Mucosa of descending colon (tissue), 3 donors: ENCODE measurements around the gene UNC13B. TPM values are rescaled to one million over a fixed set of nuclear protein-coding genes. Genes with fewer than 3 reads are reported as not detected.

ENCODE experiments used
- ATAC-seq: fragments of 200-7000 bp; cut with Tn5 transposase; one replicate; pipeline ENCODE4 v1.9.1; 2020; ENCODE audit warnings: mild to moderate bottlenecking, moderate library complexity
- DNase-seq, 3 donors: peaks; one replicate each; pipeline ENCODE4 v3.0.0-alpha.2; 2020
- H3K36me3 ChIP-seq: fragments of 200-600 bp; one replicate; pipeline ENCODE4 v1.8.0; 2021; ENCODE audit warnings: low read depth, mild to moderate bottlenecking
- H3K4me1 ChIP-seq: fragments of 200-600 bp; one replicate; pipeline ENCODE4 v1.8.0; 2021; ENCODE audit warnings: low read depth, mild to moderate bottlenecking
- H3K4me3 ChIP-seq: fragments of 200-600 bp; one replicate; pipeline ENCODE4 v1.8.0; 2021; ENCODE audit warnings: mild to moderate bottlenecking
- H3K9me3 ChIP-seq: fragments of 200-600 bp; one replicate; pipeline ENCODE4 v1.8.0; 2021; ENCODE audit warnings: mild to moderate bottlenecking
- CTCF ChIP-seq: fragments of 200-600 bp; IDR thresholded peaks from one replicate; pipeline ENCODE4 v1.8.0; 2022; ENCODE audit warnings: antibody characterized with exemption, mild to moderate bottlenecking
- intact Hi-C, 2 donors: fragments of 100-400 bp; cut with DNase I in 1 of 2; cut with micrococcal nuclease in 1 of 2; formaldehyde crosslinking; loops; one replicate each; pipeline versions ENCODE4 v1.11.0 to v1.11.1; 2022; cut with DNase I, micrococcal nuclease
- total RNA-seq, 3 donors: library from RNA; stranded (reverse); fragmentation: NEBNext Ultra II Directional in 2 of 3; extraction: Animal tissue kit (Norgen Biotek cat#: 25700) in 2 of 3; gene quantifications; one replicate each; pipeline versions ENCODE4 v1.2.1 to v1.2.4, GENCODE V29; 2021 to 2023
- donor health status: DM: no; HTN: no; CAD: no; lungs with moderate emphysema.
- donor health status: DM: no; HTN: no; CAD: no.
- donor health status: DM: no; HTN: yes; CAD: no.

The UNC13B gene
- total RNA-seq, 3 donors from 2014 or later, result 42.9 to 68.2 (median 50.9) TPM

- intact Hi-C loops, result no loop called here
- ATAC-seq (no peak), DNase-seq (no peak)
- no peak overlapping the region for H3K4me3 ChIP-seq
- H3K9me3 ChIP-seq, result no peaks in the 10 kb centered on the region
- H3K36me3 ChIP-seq, result no peaks in the 10 kb centered on the region
- no peaks in the 10 kb centered on the region for H3K4me1 ChIP-seq
- no peak for TF ChIP-seq CTCF
Observed at GRCh38 chr9:35348109-35348508, 186.3 kb downstream of the UNC13B start.

- intact Hi-C loops, result no loop called here
- Histone ChIP-seq H3K4me3 (no peak overlapping the region), H3K36me3 (no peaks in the 10 kb centered on the region), H3K9me3 (no peaks in the 10 kb centered on the region), H3K4me1 (no peaks in the 10 kb centered on the region)
- TF ChIP-seq CTCF, result no peak
- DNase-seq (no peak), ATAC-seq (no peak)
Observed at GRCh38 chr9:35349287-35349990, 187.6 kb downstream of the UNC13B start.

GRCh38 chr9:35350212-35350611 is 188.4 kb downstream of the UNC13B start:
- no peak for TF ChIP-seq CTCF
- intact Hi-C loops, result no loop called here
- Histone ChIP-seq H3K36me3 (no peaks in the 10 kb centered on the region), H3K9me3 (no peaks in the 10 kb centered on the region), H3K4me1 (no peaks in the 10 kb centered on the region), H3K4me3 (no peak overlapping the region)
- no peak for DNase-seq
- ATAC-seq, result no peak

- intact Hi-C loops, result no loop called here
- DNase-seq (no peak), ATAC-seq (no peak)
- Histone ChIP-seq H3K9me3 (no peaks in the 10 kb centered on the region), H3K36me3 (no peaks in the 10 kb centered on the region), H3K4me3 (no peak overlapping the region), H3K4me1 (no peaks in the 10 kb centered on the region)
- TF ChIP-seq CTCF, result no peak
Observed at GRCh38 chr9:35350827-35351549, 189.2 kb downstream of the UNC13B start.

- DNase-seq (no peak), ATAC-seq (no peak)
- H3K4me1 ChIP-seq, result no peaks in the 10 kb centered on the region
- intact Hi-C loops, result no loop called here
- TF ChIP-seq CTCF, result no peak
- H3K4me3 ChIP-seq, result no peak overlapping the region
- H3K36me3 ChIP-seq, result no peaks in the 10 kb centered on the region
- H3K9me3 ChIP-seq, result no peaks in the 10 kb centered on the region
Observed at GRCh38 chr9:35353731-35354365, 192.0 kb downstream of the UNC13B start.
